ENCODE results near the gene KCNRG. TPM values are rescaled to one million over a fixed set of nuclear protein-coding genes. Genes with fewer than 3 reads are reported as not detected.

Gene KCNRG
- total and polyA plus RNA-seq, 2 of the 4 experiments (the other 2 are of a cell fraction), result 0.51 to 2.7 TPM

DNA sequence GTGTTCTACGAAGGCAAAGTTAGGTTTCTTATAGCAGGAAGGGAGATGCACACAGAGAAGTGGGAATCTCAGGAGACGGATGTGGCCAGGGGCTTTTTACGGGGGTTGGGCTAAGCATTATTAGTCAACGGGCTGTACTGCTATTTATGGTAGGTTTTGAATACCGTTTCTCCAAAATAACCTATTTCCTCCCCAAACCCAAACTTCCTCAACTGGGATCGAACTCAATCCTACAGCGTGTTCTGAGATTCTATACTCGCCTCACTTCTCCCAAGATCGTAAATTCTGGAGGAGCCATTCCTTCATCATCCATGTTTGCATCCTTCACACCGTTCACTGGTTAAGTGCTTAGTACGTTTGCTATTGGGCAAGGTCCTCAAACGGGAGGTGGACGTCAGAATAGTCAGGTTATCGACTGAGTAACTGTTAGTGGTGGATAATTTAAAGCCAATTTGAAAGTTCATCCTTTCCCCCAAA lies 19.6 kb upstream of the KCNRG start:
- no peak for DNase-seq
- ChIA-PET CTCF (interaction anchor here (1.8 kb wide), 1 partner anchor 10 kb away, joined by 4 read pairs; no protein-coding TSS in a partner anchor), POLR2A (ENCODE audit: unreplicated experiment) (no interaction called here)
- Histone ChIP-seq H3K56ac (ENCODE audit: extremely low read depth, insufficient read depth, low read length) (peak overlapping the region; percentile 87), H2BK15ac (ENCODE audit: low read depth, low read length) (0 out of 3 replicates have a peak overlapping the region, but pooled peaks have one; percentile 2), H2BK120ac (ENCODE audit: low read depth, low read length) (peak overlapping the region; percentile 33), H4K8ac (ENCODE audit: low read depth in 2 of 2, low read length in 2 of 2) (peak overlapping the region; percentile 36 to 91), H3K4me2 (ENCODE audit: low read depth, low read length) (peak overlapping the region; percentile 86), H3K27ac (ENCODE audit: insufficient read depth, low read length) (no peak overlapping the region; the same call in 1 of the 2 replicates), H3K9me3 (ENCODE audit: control insufficient read depth, insufficient read depth, low read length) (no peaks in the 10 kb centered on the region), H2AK5ac (ENCODE audit: low read depth, low read length) (peak overlapping the region; percentile 89), H3K27me3 (ENCODE audit: control insufficient read depth, insufficient read depth, low read length) (no peaks in the 10 kb centered on the region), H3K79me1 (ENCODE audit: low read depth in 1 of 2, low read length in 2 of 2) (peaks cover 12 to 34% of the 10 kb centered on the region in 2 experiments), H3K4me1 (ENCODE audit: control insufficient read depth, insufficient read depth, low read length) (peaks cover 4% of the 10 kb centered on the region), H2BK5ac (ENCODE audit: low read depth, low read length, poor library complexity, severe bottlenecking) (peak overlapping the region; percentile 98), H3K23ac (ENCODE audit: low read depth, low read length) (peak overlapping the region; percentile 92), H4K20me1 (ENCODE audit: insufficient read depth, low read length) (no peaks in the 10 kb centered on the region), H3K4me3 (ENCODE audit: insufficient read depth, low read depth, low read length) (peak overlapping the region; percentile 87), H3K14ac (replicated peaks; ENCODE audit: low read depth, low read length) (peak overlapping the region; percentile 88), H3K18ac (ENCODE audit: low read depth, low read length) (peak overlapping the region; percentile 37), H4K5ac (ENCODE audit: low read depth, low read length) (peak overlapping the region; percentile 79), H2AK9ac (replicated peaks; ENCODE audit: low read depth, low read length, poor library complexity) (peak overlapping the region; percentile 60), H3K9me1 (ENCODE audit: insufficient read depth, low read length) (peaks cover 11% of the 10 kb centered on the region; the same call in 1 of the 2 replicates), H2AFZ (replicated peaks; ENCODE audit: low read length, poor library complexity) (peak overlapping the region; percentile 73), H3K9ac (ENCODE audit: low read depth, low read length) (peak overlapping the region; percentile 79; the same call in 1 of the 2 replicates), H3K4ac (ENCODE audit: low read depth, low read length) (peak overlapping the region; percentile 57), H3K36me3 (ENCODE audit: control insufficient read depth, insufficient read depth, low read length) (peaks cover 8% of the 10 kb centered on the region; the same call in 1 of the 2 replicates), H4K91ac (ENCODE audit: insufficient read depth, low read depth, low read length) (peak overlapping the region; percentile 27), H2BK20ac (ENCODE audit: low read depth, low read length) (no peak overlapping the region)
- no CpG with 5 or more reads among the region's 14 CpGs for WGBS, 2 experiments (ENCODE audit: extremely low coverage in 2 of 2, insufficient read length in 1 of 2)
- in situ Hi-C loops (cut with MboI; ENCODE audit: low sequenced_read_pairs) (loop anchor here (25.0 kb wide), 1 partner anchor 917 kb away; the partner anchor contains the start of gene RNASEH2B), intact Hi-C loops (cut with micrococcal nuclease) (loop anchor here (2.0 to 5.0 kb wide), 4 partner anchors 129 to 917 kb away; no protein-coding TSS in a partner anchor), dilution Hi-C loops (cut with HindIII; ENCODE audit: low sequenced_read_pairs, unreplicated experiment) (no loop called here)
- no peak for ATAC-seq (ENCODE audit: low read depth)
- TF ChIP-seq CHD1 (IDR thresholded peaks at IDR 0.05; ENCODE audit: low read depth, low read length) (no peak), MAFK (IDR thresholded peaks at IDR 0.05; ENCODE audit: low read depth, low read length) (no peak), FOS (IDR thresholded peaks at IDR 0.05; ENCODE audit: low read depth, low read length) (no peak), CTCF (conservative IDR thresholded peaks at IDR 0.05; ENCODE audit: low read depth, low read length) (no peak), RAD21 (IDR thresholded peaks at IDR 0.05; ENCODE audit: low read length) (no peak), MAZ (IDR thresholded peaks at IDR 0.05; ENCODE audit: borderline replicate concordance, low read depth, low read length) (no peak), MXI1 (IDR thresholded peaks at IDR 0.05; ENCODE audit: borderline replicate concordance, low read depth, low read length) (no peak), RCOR1 (IDR thresholded peaks at IDR 0.05; ENCODE audit: insufficient replicate concordance, low read length) (no peak), ELK1 (IDR thresholded peaks at IDR 0.05; ENCODE audit: borderline replicate concordance, low read depth, low read length) (no peak), SMC3 (IDR thresholded peaks at IDR 0.05; ENCODE audit: low read depth, low read length) (no peak), RFX5 (IDR thresholded peaks at IDR 0.05; ENCODE audit: low read depth, low read length) (no peak), CEBPB (IDR thresholded peaks at IDR 0.05; ENCODE audit: low read depth, low read length) (no peak), NFE2L2 (IDR thresholded peaks at IDR 0.05; ENCODE audit: low read depth, low read length) (no peak), BHLHE40 (IDR thresholded peaks at IDR 0.05; ENCODE audit: low read depth, low read length) (no peak), POLR2A (IDR thresholded peaks at IDR 0.05; ENCODE audit: low read depth, low read length) (no peak), USF2 (IDR thresholded peaks at IDR 0.05; ENCODE audit: low read depth, low read length) (no peak)
- BruUV-seq (replicated peaks), result no TSS peak

Measured in IMR-90 (cell line).